ENCODE measurements around the gene TSPAN14. TPM values are rescaled to one million over a fixed set of nuclear protein-coding genes. Genes with fewer than 3 reads are reported as not detected.

The TSPAN14 gene
- total and polyA plus RNA-seq, 4 donors = 19.9 to 36.8 (median 27.3) TPM

GRCh38 chr10:80412486-80412885 lies 41.6 kb upstream of the TSPAN14 start:
- H3K9ac ChIP-seq (ENCODE audit: low read depth in 1 of 2, low read length in 2 of 2) = no peak overlapping the region
- H3K27me3 ChIP-seq (ENCODE audit: control insufficient read depth in 4 of 4, insufficient read depth in 4 of 4, low read length in 3 of 4) = no peaks in the 10 kb centered on the region
- no peak overlapping the region for H3K27ac ChIP-seq (ENCODE audit: low read depth in 1 of 2, low read length in 2 of 2)
- no peaks in the 10 kb centered on the region for H3K9me3 ChIP-seq (ENCODE audit: control insufficient read depth in 4 of 4, low read length in 3 of 4)
- TF ChIP-seq EGR1 (IDR thresholded peaks at IDR 0.05; ENCODE audit: low read depth in 2 of 2) (no peak), GABPA (IDR thresholded peaks at IDR 0.05 in 1 of 2, conservative IDR thresholded peaks at IDR 0.05 in 1 of 2) (no peak), RAD21 (IDR thresholded peaks at IDR 0.05) (no peak), NR2F2 (IDR thresholded peaks at IDR 0.05) (no peak), FOXA1 (IDR thresholded peaks at IDR 0.05) (no peak), ATF3 (IDR thresholded peaks at IDR 0.05) (no peak), CTCF (IDR thresholded peaks at IDR 0.05; ENCODE audit: low read depth, low read length, missing input control) (no peak), HNF4G (IDR thresholded peaks at IDR 0.05) (no peak), FOXA2 (IDR thresholded peaks at IDR 0.05) (no peak), MAX (IDR thresholded peaks at IDR 0.05) (no peak), REST (IDR thresholded peaks at IDR 0.05) (no peak), YY1 (IDR thresholded peaks at IDR 0.05) (no peak)
- 83% methylated on average over 5 of the region's 5 CpGs for WGBS
- H3K36me3 ChIP-seq (ENCODE audit: control insufficient read depth in 4 of 4, insufficient read depth in 3 of 4, low read depth in 1 of 4, low read length in 3 of 4) = no peaks in the 10 kb centered on the region
- H3K4me3 ChIP-seq (ENCODE audit: low read depth in 1 of 3, low read length in 3 of 3) = no peak overlapping the region
- DNase-seq (ENCODE audit: low spot score) = no peak
- peaks cover 21 to 81% (median 62%) of the 10 kb centered on the region in 4 donors for H3K4me1 ChIP-seq (ENCODE audit: control insufficient read depth in 4 of 4, insufficient read depth in 4 of 4, low read length in 3 of 4)

GRCh38 chr10:80413271-80413996 lies 40.7 kb upstream of the TSPAN14 start:
- Histone ChIP-seq H3K36me3 (ENCODE audit: control insufficient read depth in 4 of 4, insufficient read depth in 3 of 4, low read depth in 1 of 4, low read length in 3 of 4) (no peaks in the 10 kb centered on the region), H3K4me3 (ENCODE audit: low read depth in 1 of 3, low read length in 3 of 3) (no peak overlapping the region), H3K27me3 (ENCODE audit: control insufficient read depth in 4 of 4, insufficient read depth in 4 of 4, low read length in 3 of 4) (no peaks in the 10 kb centered on the region), H3K9ac (ENCODE audit: low read depth in 1 of 2, low read length in 2 of 2) (no peak overlapping the region), H3K4me1 (ENCODE audit: control insufficient read depth in 4 of 4, insufficient read depth in 4 of 4, low read length in 3 of 4) (peaks cover 21 to 78% (median 58%) of the 10 kb centered on the region in 4 donors), H3K9me3 (ENCODE audit: control insufficient read depth in 4 of 4, low read length in 3 of 4) (no peaks in the 10 kb centered on the region), H3K27ac (ENCODE audit: low read depth in 1 of 2, low read length in 2 of 2) (peak overlapping the region; percentile 58 to 73)
- TF ChIP-seq JUND (IDR thresholded peaks at IDR 0.05) (no peak), MAX (IDR thresholded peaks at IDR 0.05) (no peak), TAF1 (conservative IDR thresholded peaks at IDR 0.05) (no peak), GABPA (IDR thresholded peaks at IDR 0.05 in 1 of 2, conservative IDR thresholded peaks at IDR 0.05 in 1 of 2) (no peak), NR2F2 (IDR thresholded peaks at IDR 0.05) (no peak), HNF4G (IDR thresholded peaks at IDR 0.05) (no peak), RAD21 (IDR thresholded peaks at IDR 0.05) (no peak), FOXA2 (IDR thresholded peaks at IDR 0.05) (no peak), ATF3 (IDR thresholded peaks at IDR 0.05) (no peak), REST (IDR thresholded peaks at IDR 0.05) (no peak), YY1 (IDR thresholded peaks at IDR 0.05) (no peak)
- 84% methylated on average over 12 of the region's 12 CpGs for WGBS
- DNase-seq (ENCODE audit: low spot score) = no peak
